Endodermal cell (in vitro differentiated cells): ENCODE results near the gene KATNB1. TPM values are rescaled to one million over a fixed set of nuclear protein-coding genes. Genes with fewer than 3 reads are reported as not detected.

Experiments
- DNase-seq: peaks from one replicate; pipeline ENCODE4 v3.0.0-alpha.2; 2017
- H3K27ac ChIP-seq: 2 replicates; pipeline ENCODE4 v1.5.1; 2013; ENCODE audit warnings: mild to moderate bottlenecking, low read depth, low read length, moderate library complexity
- H3K27me3 ChIP-seq: 2 replicates; pipeline ENCODE4 v1.6.1; 2013; ENCODE audit warnings: mild to moderate bottlenecking, low read length, moderate library complexity; ENCODE audit not compliant: insufficient read depth, control insufficient read depth, poor library complexity, severe bottlenecking
- H3K36me3 ChIP-seq: 2 replicates; pipeline ENCODE4 v1.7.0; 2013; ENCODE audit warnings: mild to moderate bottlenecking, low read length, moderate library complexity; ENCODE audit not compliant: control insufficient read depth, insufficient read depth
- H3K4me1 ChIP-seq: one replicate; pipeline ENCODE4 v1.7.0; 2013; ENCODE audit warnings: low read length; ENCODE audit not compliant: control insufficient read depth, insufficient read depth
- H3K4me3 ChIP-seq: 2 replicates; pipeline ENCODE4 v1.5.1; 2013; ENCODE audit warnings: mild to moderate bottlenecking, low read length, moderate library complexity
- H3K9ac ChIP-seq: 2 replicates; pipeline ENCODE4 v1.6.1; 2013; ENCODE audit warnings: mild to moderate bottlenecking, low read length, moderate library complexity; ENCODE audit not compliant: poor library complexity, severe bottlenecking; ENCODE audit errors: extremely low read depth
- H3K9me3 ChIP-seq: 2 replicates; pipeline ENCODE4 v1.6.1; 2013; ENCODE audit warnings: mild to moderate bottlenecking, low read length, moderate library complexity; ENCODE audit not compliant: control insufficient read depth
- H3K27ac Mint-ChIP-seq: 2 replicates; pipeline ENCODE4 v1.8.0; 2020; ENCODE audit warnings: mixed read lengths
- H3K27me3 Mint-ChIP-seq: 2 replicates; pipeline ENCODE4 v1.8.0; 2021; ENCODE audit warnings: mild to moderate bottlenecking, mixed read lengths; ENCODE audit not compliant: insufficient read depth
- H3K36me3 Mint-ChIP-seq: 2 replicates; pipeline ENCODE4 v1.8.0; 2020; ENCODE audit warnings: low read depth, mixed read lengths
- H3K4me1 Mint-ChIP-seq: 2 replicates; pipeline ENCODE4 v1.8.0; 2020; ENCODE audit warnings: mixed read lengths
- H3K4me3 Mint-ChIP-seq: 2 replicates; pipeline ENCODE4 v1.8.0; 2020; ENCODE audit warnings: mild to moderate bottlenecking, moderate library complexity, mixed read lengths
- H3K9me3 Mint-ChIP-seq: 2 replicates; pipeline ENCODE4 v1.8.0; 2020; ENCODE audit warnings: mild to moderate bottlenecking, mixed read lengths
- CTCF ChIP-seq: fragments of 200-600 bp; sonication (generic); conservative IDR thresholded peaks from 2 replicates; pipeline ENCODE4 v1.5.0; 2021; ENCODE audit warnings: antibody characterized with exemption, mild to moderate bottlenecking
- WGBS, 2 experiments: methylation state at CpG; one replicate each; pipeline versions ENCODE4 v1.1.5 to v1.1.7; 2013; ENCODE audit warnings: missing lambda C conversion rate in 2 of 2, mixed read lengths in 1 of 2; ENCODE audit not compliant: insufficient coverage in 1 of 2, insufficient read length in 1 of 2; 5-methylcytosine and 5-hydroxymethylcytosine counted together
- total RNA-seq, 2 donors: library from RNA; stranded (reverse); fragmentation: NEBNext Ultra II Directional in 1 of 2; extraction: Animal tissue kit (Norgen Biotek cat#: 25700) in 1 of 2; gene quantifications; 2 replicates in 1 of 2; 3 replicates in 1 of 2; pipeline ENCODE4 v1.2.1, GENCODE V29; 2021

KATNB1 gene
- total RNA-seq, 2 donors from 2014 or later: 26.1 to 32.4 TPM

GRCh38 chr16:57690782-57691471 is 44.6 kb upstream of the KATNB1 start:
- Mint-ChIP-seq H3K27me3 (peaks cover 1% of the 10 kb centered on the region), H3K9me3 (no peaks in the 10 kb centered on the region), H3K27ac (no peak overlapping the region), H3K4me1 (peaks cover 12% of the 10 kb centered on the region), H3K4me3 (no peak overlapping the region), H3K36me3 (no peaks in the 10 kb centered on the region)
- no peak overlapping the region for H3K4me3 ChIP-seq
- WGBS, 2 experiments: 93 to 95% methylated on average over 3 to 4 of the region's 4 CpGs
- no peak overlapping the region for H3K27ac ChIP-seq
- H3K9me3 ChIP-seq: no peaks in the 10 kb centered on the region
- no peaks in the 10 kb centered on the region for H3K36me3 ChIP-seq
- no peak for TF ChIP-seq CTCF
- no peaks in the 10 kb centered on the region for H3K27me3 ChIP-seq
- no peak for DNase-seq
- no peaks in the 10 kb centered on the region for H3K4me1 ChIP-seq
- no peak overlapping the region for H3K9ac ChIP-seq

GRCh38 chr16:57692636-57693035 is 42.9 kb upstream of the KATNB1 start:
- Mint-ChIP-seq H3K4me3 (no peak overlapping the region), H3K27me3 (peaks cover 1% of the 10 kb centered on the region), H3K27ac (no peak overlapping the region), H3K4me1 (peaks cover 12% of the 10 kb centered on the region), H3K9me3 (no peaks in the 10 kb centered on the region), H3K36me3 (no peaks in the 10 kb centered on the region)
- Histone ChIP-seq H3K36me3 (no peaks in the 10 kb centered on the region), H3K4me1 (no peaks in the 10 kb centered on the region), H3K4me3 (no peak overlapping the region), H3K27me3 (no peaks in the 10 kb centered on the region), H3K9ac (no peak overlapping the region), H3K27ac (no peak overlapping the region), H3K9me3 (no peaks in the 10 kb centered on the region)
- 76 to 100% methylated on average over 1 to 2 of the region's 2 CpGs for WGBS, 2 experiments
- DNase-seq: no peak
- TF ChIP-seq CTCF: no peak

- Histone ChIP-seq H3K36me3 (no peaks in the 10 kb centered on the region), H3K4me3 (no peak overlapping the region), H3K9ac (no peak overlapping the region), H3K4me1 (no peaks in the 10 kb centered on the region), H3K27ac (no peak overlapping the region), H3K27me3 (no peaks in the 10 kb centered on the region), H3K9me3 (no peaks in the 10 kb centered on the region)
- H3K4me1 Mint-ChIP-seq: peaks cover 12% of the 10 kb centered on the region
- TF ChIP-seq CTCF: no peak
- H3K27me3 Mint-ChIP-seq: peaks cover 1% of the 10 kb centered on the region
- no peak overlapping the region for H3K4me3 Mint-ChIP-seq
- no peaks in the 10 kb centered on the region for H3K9me3 Mint-ChIP-seq
- H3K36me3 Mint-ChIP-seq: no peaks in the 10 kb centered on the region
- no peak overlapping the region for H3K27ac Mint-ChIP-seq
- DNase-seq: no peak
- 88% methylated on average over 4 of the region's 4 CpGs; no CpG with 5 or more reads in 1 of the 2 experiments for WGBS, 2 experiments
These were observed 42.0 kb upstream of the KATNB1 start for GRCh38 chr16:57693550-57693949.
